GM12878 (cell line): Measurements from ENCODE around the gene PSTPIP2. TPM values are rescaled to one million over a fixed set of nuclear protein-coding genes. Genes with fewer than 3 reads are reported as not detected.

Experiments
- ATAC-seq: fragments of 200-7000 bp; cut with Tn5 transposase; 3 replicates; pipeline ENCODE4 v1.9.1; 2020; ENCODE audit warnings: mild to moderate bottlenecking, moderate library complexity
- BruUV-seq: library from RNA; stranded (reverse); fragments of 400-500 nt; replicated peaks from 2 replicates; lab custom pipeline; 2021; lab: Mats Ljungman, UMichigan
- CTCF ChIA-PET: fragments of 300-600 bp; sonication (Branson Sonifier 250); formaldehyde crosslinking; extraction: SDS; loops from one replicate; lab custom pipeline; 2021; ENCODE audit warnings: inconsistent platforms; lab: Yijun Ruan, JAX
- POLR2A ChIA-PET: fragments of 350-600 bp; formaldehyde crosslinking; extraction: SDS; loops from one replicate; lab custom pipeline; 2021; ENCODE audit warnings: inconsistent platforms; lab: Charles Lee
- RAD21 ChIA-PET: fragments of 300-600 bp; sonication (Branson Sonifier 250); formaldehyde crosslinking; loops from one replicate; lab custom pipeline; 2023; ENCODE audit warnings: antibody characterized with exemption; ENCODE audit not compliant: unreplicated experiment; lab: Charles Lee
- SMC1A ChIA-PET: fragments of 300-600 bp; sonication (Branson Sonifier 250); formaldehyde crosslinking; loops from one replicate; lab custom pipeline; 2023; ENCODE audit not compliant: unreplicated experiment, uncharacterized antibody; lab: Charles Lee
- DNase-seq: peaks from one replicate; pipeline ENCODE4 v3.0.0-alpha.2; 2011; ENCODE audit warnings: low read depth, low spot score
- FAIRE-seq: peaks from 3 replicates; lab custom pipeline; 2011; peaks lifted over from hg19 to GRCh38; lab: Jason Lieb, UNC
- H2AFZ ChIP-seq: 2 replicates; pipeline ENCODE4 v1.6.0; 2011; ENCODE audit warnings: low read depth, low read length, control low read depth; ENCODE audit not compliant: control insufficient read depth
- H3K27ac ChIP-seq: 2 replicates; pipeline ENCODE4 v1.5.1; 2011; ENCODE audit warnings: control low read depth; ENCODE audit not compliant: control insufficient read depth, insufficient read depth
- H3K27me3 ChIP-seq, 2 experiments: replicated peaks in 1 of 2; 2 replicates each; pipeline versions ENCODE4 v1.6.0 to v1.6.1; 2011; ENCODE audit warnings: low read length in 1 of 2; ENCODE audit not compliant: control insufficient read depth in 2 of 2, insufficient read depth in 2 of 2
- H3K36me3 ChIP-seq, 2 experiments: 2 replicates each; pipeline ENCODE4 v1.5.1; 2011; ENCODE audit warnings: low read length in 1 of 2; ENCODE audit not compliant: control insufficient read depth in 2 of 2, insufficient read depth in 2 of 2
- H3K4me1 ChIP-seq: 2 replicates; pipeline ENCODE4 v1.6.1; 2011; ENCODE audit warnings: mild to moderate bottlenecking, low read length, moderate library complexity, mixed read lengths; ENCODE audit not compliant: control insufficient read depth, insufficient read depth
- H3K4me2 ChIP-seq: 2 replicates; pipeline ENCODE4 v1.6.0; 2011; ENCODE audit warnings: control low read depth; ENCODE audit not compliant: control insufficient read depth, insufficient read depth
- H3K4me3 ChIP-seq: fragments of 200-600 bp; sonication (generic); 2 replicates; pipeline ENCODE4 v1.5.1; 2016
- H3K79me2 ChIP-seq: 2 replicates; pipeline ENCODE4 v1.6.0; 2011; ENCODE audit warnings: low read length; ENCODE audit not compliant: control insufficient read depth, insufficient read depth
- H3K9ac ChIP-seq: 2 replicates; pipeline ENCODE4 v1.8.0; 2011; ENCODE audit warnings: low read length, control low read depth, mixed read lengths; ENCODE audit not compliant: control insufficient read depth, insufficient read depth
- H3K9me3 ChIP-seq: replicated peaks from 3 replicates; pipeline ENCODE4 v1.5.1; 2011; ENCODE audit warnings: mild to moderate bottlenecking, low read length; ENCODE audit not compliant: control insufficient read depth, insufficient read depth
- H4K20me1 ChIP-seq: 2 replicates; pipeline ENCODE4 v1.6.0; 2011; ENCODE audit not compliant: control insufficient read depth, insufficient read depth
- CBFB ChIP-seq: IDR thresholded peaks from 2 replicates; pipeline ENCODE4 v1.6.1; 2016; ENCODE audit warnings: antibody characterized with exemption, low read depth
- FOXK2 ChIP-seq: fragments of 450-650 bp; IDR thresholded peaks from 2 replicates; pipeline ENCODE4 v1.6.1; 2017; ENCODE audit warnings: mild to moderate bottlenecking, moderate library complexity
- IRF4 ChIP-seq: IDR thresholded peaks from 2 replicates; pipeline ENCODE4 v1.6.1; 2011; ENCODE audit warnings: low read depth, low read length
- JUNB ChIP-seq: IDR thresholded peaks from 2 replicates; pipeline ENCODE4 v1.6.1; 2016; ENCODE audit warnings: antibody characterized with exemption, mild to moderate bottlenecking
- MYC ChIP-seq: IDR thresholded peaks from 2 replicates; pipeline ENCODE4 v1.6.1; 2011; ENCODE audit warnings: mild to moderate bottlenecking, low read length, moderate library complexity, inconsistent platforms; ENCODE audit not compliant: insufficient read depth, insufficient replicate concordance, insufficient read length, severe bottlenecking
- POLR2A ChIP-seq: IDR thresholded peaks from 2 replicates; pipeline ENCODE4 v1.6.1; 2011; ENCODE audit warnings: low read depth, mild to moderate bottlenecking, low read length
- POLR2AphosphoS2 ChIP-seq: IDR thresholded peaks from 2 replicates; pipeline ENCODE4 v1.6.1; 2011; ENCODE audit warnings: low read depth, mild to moderate bottlenecking, low read length, improper control_type of control experiment, moderate library complexity
- POU2F2 ChIP-seq: IDR thresholded peaks from 3 replicates; pipeline ENCODE4 v1.6.1; 2011; ENCODE audit warnings: low read depth, mild to moderate bottlenecking, low read length, borderline replicate concordance
- RCOR1 ChIP-seq: conservative IDR thresholded peaks from 2 replicates; pipeline ENCODE4 v1.6.1; 2012; ENCODE audit warnings: low read depth, low read length, improper control_type of control experiment
- RELB ChIP-seq: fragments of 450-650 bp; IDR thresholded peaks from 2 replicates; pipeline ENCODE4 v1.6.1; 2017; ENCODE audit warnings: low read depth, mild to moderate bottlenecking, moderate library complexity
- SREBF1 ChIP-seq: IDR thresholded peaks from 2 replicates; pipeline ENCODE4 v1.6.1; 2012; ENCODE audit warnings: mild to moderate bottlenecking, low read length
- ZNF24 ChIP-seq: fragments of 450-650 bp; IDR thresholded peaks from 2 replicates; pipeline ENCODE4 v1.6.1; 2017; ENCODE audit warnings: antibody characterized with exemption, mild to moderate bottlenecking
- ZNF384 ChIP-seq: IDR thresholded peaks from 2 replicates; pipeline ENCODE4 v1.6.1; 2012; ENCODE audit warnings: low read depth, mild to moderate bottlenecking, low read length, improper control_type of control experiment, borderline replicate concordance
- ZZZ3 ChIP-seq: IDR thresholded peaks from 2 replicates; pipeline ENCODE4 v1.6.1; 2011; ENCODE audit warnings: low read depth; ENCODE audit not compliant: control insufficient read depth, insufficient read length
- WGBS: methylation state at CpG from one replicate; pipeline ENCODE4 v1.1.6; 2016; ENCODE audit warnings: low lambda C conversion rate; ENCODE audit not compliant: insufficient replicate concordance, insufficient coverage; ENCODE audit errors: missing lambda C conversion rate; 5-methylcytosine and 5-hydroxymethylcytosine counted together
- in situ Hi-C: fragments of 300-500 bp; cut with MboI; formaldehyde crosslinking; loops from 9 replicates; pipeline ENCODE4 v1.14.3; 2018; ENCODE audit warnings: mixed read lengths
- intact Hi-C: fragments of 100-400 bp; cut with micrococcal nuclease; formaldehyde crosslinking; loops from one replicate; pipeline ENCODE4 v1.14.2; 2022; ENCODE audit not compliant: unreplicated experiment
- polyA plus RNA-seq, 11 experiments: library from polyadenylated mRNA; depleted of rRNA in 4 of 11; unstranded in 6 of 11; stranded (reverse) in 5 of 11; fragments of >200 nt; fragmentation: Nextera tagmentation in 4 of 11; fragmentation: Illumina TruSeq in 1 of 11; extraction: Ambion mirVana in 4 of 11; extraction: Trizol in 1 of 11; gene quantifications; 1 replicate in 1 of 11; 2 replicates in 10 of 11; pipeline versions ENCODE4 v1.2.1 to v1.2.3, GENCODE V29; 2011 to 2016; ENCODE audit warnings: inconsistent platforms in 2 of 11, missing spikeins in 2 of 11, low read depth in 1 of 11
- total RNA-seq, 4 experiments: library from RNA; depleted of rRNA in 3 of 4; stranded (reverse); fragments of >200 nt in 3 of 4; fragmentation: Illumina TruSeq in 1 of 4; extraction: Trizol in 1 of 4; gene quantifications; 2 replicates each; pipeline versions ENCODE4 v1.2.1 to v1.2.3, GENCODE V29; 2013 to 2021
- TF ChIP-seq, protein P1 (sequence below): IDR thresholded peaks from 2 replicates; pipeline ENCODE4 v1.6.1; 2012; ENCODE audit warnings: improper control_type of control experiment, low read depth, low read length; ENCODE audit not compliant: insufficient replicate concordance

PSTPIP2 gene
- total and polyA plus RNA-seq, 10 of the 15 experiments (the other 5 are each of a cell fraction or from before 2014, with no cell fraction given): 0.69 to 38.4 (median 24.7) TPM

- no peak overlapping the region for H3K9ac ChIP-seq
- DNase-seq (no peak), ATAC-seq (no peak; the same call in 2 of the 3 replicates), FAIRE-seq (no peak)
- ChIA-PET CTCF (interaction anchor here (2.5 kb wide), 1 partner anchor 12 kb away, joined by 14 read pairs; no protein-coding TSS in a partner anchor), POLR2A (interaction anchor here (1.0 kb wide), 1 partner anchor 66 kb away, joined by 3 read pairs; no protein-coding TSS in a partner anchor), SMC1A (interaction anchor here (0.6 to 2.4 kb wide), 4 partner anchors 12 to 138 kb away, joined by 3 to 8 read pairs (median 4); no protein-coding TSS in a partner anchor), RAD21 (interaction anchor here (0.9 kb wide), 1 partner anchor 12 kb away, joined by 3 read pairs; no protein-coding TSS in a partner anchor)
- WGBS: 77% methylated on average over 3 of the region's 3 CpGs
- H3K79me2 ChIP-seq: no peaks in the 10 kb centered on the region
- H3K9me3 ChIP-seq: no peaks in the 10 kb centered on the region
- intact Hi-C loops: no loop called here
- H3K4me1 ChIP-seq: peaks cover 2% of the 10 kb centered on the region
- no peak overlapping the region for H3K4me3 ChIP-seq
- TF ChIP-seq POU2F2 (no peak), CBFB (no peak), FOXK2 (no peak), JUNB (no peak), POLR2A (no peak), ZNF384 (no peak), ZNF24 (no peak), MYC (no peak), IRF4 (no peak), RELB (no peak), RCOR1 (no peak), ZZZ3 (no peak), POLR2AphosphoS2 (no peak), SREBF1 (no peak)
- TF ChIP-seq, protein P1, sequence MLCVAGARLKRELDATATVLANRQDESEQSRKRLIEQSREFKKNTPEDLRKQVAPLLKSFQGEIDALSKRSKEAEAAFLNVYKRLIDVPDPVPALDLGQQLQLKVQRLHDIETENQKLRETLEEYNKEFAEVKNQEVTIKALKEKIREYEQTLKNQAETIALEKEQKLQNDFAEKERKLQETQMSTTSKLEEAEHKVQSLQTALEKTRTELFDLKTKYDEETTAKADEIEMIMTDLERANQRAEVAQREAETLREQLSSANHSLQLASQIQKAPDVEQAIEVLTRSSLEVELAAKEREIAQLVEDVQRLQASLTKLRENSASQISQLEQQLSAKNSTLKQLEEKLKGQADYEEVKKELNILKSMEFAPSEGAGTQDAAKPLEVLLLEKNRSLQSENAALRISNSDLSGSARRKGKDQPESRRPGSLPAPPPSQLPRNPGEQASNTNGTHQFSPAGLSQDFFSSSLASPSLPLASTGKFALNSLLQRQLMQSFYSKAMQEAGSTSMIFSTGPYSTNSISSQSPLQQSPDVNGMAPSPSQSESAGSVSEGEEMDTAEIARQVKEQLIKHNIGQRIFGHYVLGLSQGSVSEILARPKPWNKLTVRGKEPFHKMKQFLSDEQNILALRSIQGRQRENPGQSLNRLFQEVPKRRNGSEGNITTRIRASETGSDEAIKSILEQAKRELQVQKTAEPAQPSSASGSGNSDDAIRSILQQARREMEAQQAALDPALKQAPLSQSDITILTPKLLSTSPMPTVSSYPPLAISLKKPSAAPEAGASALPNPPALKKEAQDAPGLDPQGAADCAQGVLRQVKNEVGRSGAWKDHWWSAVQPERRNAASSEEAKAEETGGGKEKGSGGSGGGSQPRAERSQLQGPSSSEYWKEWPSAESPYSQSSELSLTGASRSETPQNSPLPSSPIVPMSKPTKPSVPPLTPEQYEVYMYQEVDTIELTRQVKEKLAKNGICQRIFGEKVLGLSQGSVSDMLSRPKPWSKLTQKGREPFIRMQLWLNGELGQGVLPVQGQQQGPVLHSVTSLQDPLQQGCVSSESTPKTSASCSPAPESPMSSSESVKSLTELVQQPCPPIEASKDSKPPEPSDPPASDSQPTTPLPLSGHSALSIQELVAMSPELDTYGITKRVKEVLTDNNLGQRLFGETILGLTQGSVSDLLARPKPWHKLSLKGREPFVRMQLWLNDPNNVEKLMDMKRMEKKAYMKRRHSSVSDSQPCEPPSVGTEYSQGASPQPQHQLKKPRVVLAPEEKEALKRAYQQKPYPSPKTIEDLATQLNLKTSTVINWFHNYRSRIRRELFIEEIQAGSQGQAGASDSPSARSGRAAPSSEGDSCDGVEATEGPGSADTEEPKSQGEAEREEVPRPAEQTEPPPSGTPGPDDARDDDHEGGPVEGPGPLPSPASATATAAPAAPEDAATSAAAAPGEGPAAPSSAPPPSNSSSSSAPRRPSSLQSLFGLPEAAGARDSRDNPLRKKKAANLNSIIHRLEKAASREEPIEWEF: no peak
- no peaks in the 10 kb centered on the region for H4K20me1 ChIP-seq
- no peaks in the 10 kb centered on the region for H3K36me3 ChIP-seq
- H3K27me3 ChIP-seq: no peaks in the 10 kb centered on the region
- BruUV-seq: no TSS peak
- H3K4me2 ChIP-seq: no peak overlapping the region
- in situ Hi-C loops: no loop called here
- no peak overlapping the region for H3K27ac ChIP-seq
- H2AFZ ChIP-seq: no peak overlapping the region
Measured at GRCh38 chr18:46061387-46061786, 10.7 kb downstream of the PSTPIP2 start.
